Breast epithelium (tissue), 3 donors: ENCODE measurements around the gene TOMM7.

Source experiments
- POLR2A ChIP-seq: fragments of 450-650 bp; IDR thresholded peaks from one replicate; pipeline ENCODE4 v1.6.1; 2016; ENCODE audit warnings: antibody characterized with exemption, mild to moderate bottlenecking, moderate library complexity
- POLR2AphosphoS5 ChIP-seq, 3 donors: sonication (generic); formaldehyde crosslinking; IDR thresholded peaks; one replicate each; pipeline ENCODE4 v1.6.1; 2017; ENCODE audit warnings: antibody characterized with exemption in 3 of 3
- TF ChIP-seq, protein P1 (sequence below), 3 donors: fragments of 450-650 bp; IDR thresholded peaks; one replicate each; pipeline ENCODE4 v1.5.1; 2016 to 2017; ENCODE audit warnings: antibody characterized with exemption in 3 of 3, mild to moderate bottlenecking in 3 of 3, moderate library complexity in 3 of 3

DNA sequence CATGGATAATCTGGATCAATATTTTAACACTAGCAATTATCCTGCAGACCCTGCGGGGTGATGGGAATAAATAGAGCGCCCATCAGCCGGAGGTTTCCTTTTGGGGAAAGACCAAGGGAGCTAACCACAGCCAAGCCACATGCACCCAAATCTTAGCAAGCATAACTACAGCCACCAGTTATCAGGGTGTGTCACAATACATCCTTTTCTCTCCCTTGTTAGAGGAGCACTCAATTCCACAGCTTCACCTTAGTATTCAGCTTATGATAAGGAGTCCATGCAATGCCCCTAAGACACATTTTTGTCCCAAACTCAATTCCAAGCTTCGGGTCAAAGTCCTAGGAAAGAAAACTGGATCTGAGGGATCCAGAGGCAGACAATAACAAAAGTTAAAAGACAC, 15.9 kb downstream of the TOMM7 start:
- TF ChIP-seq, protein P1, sequence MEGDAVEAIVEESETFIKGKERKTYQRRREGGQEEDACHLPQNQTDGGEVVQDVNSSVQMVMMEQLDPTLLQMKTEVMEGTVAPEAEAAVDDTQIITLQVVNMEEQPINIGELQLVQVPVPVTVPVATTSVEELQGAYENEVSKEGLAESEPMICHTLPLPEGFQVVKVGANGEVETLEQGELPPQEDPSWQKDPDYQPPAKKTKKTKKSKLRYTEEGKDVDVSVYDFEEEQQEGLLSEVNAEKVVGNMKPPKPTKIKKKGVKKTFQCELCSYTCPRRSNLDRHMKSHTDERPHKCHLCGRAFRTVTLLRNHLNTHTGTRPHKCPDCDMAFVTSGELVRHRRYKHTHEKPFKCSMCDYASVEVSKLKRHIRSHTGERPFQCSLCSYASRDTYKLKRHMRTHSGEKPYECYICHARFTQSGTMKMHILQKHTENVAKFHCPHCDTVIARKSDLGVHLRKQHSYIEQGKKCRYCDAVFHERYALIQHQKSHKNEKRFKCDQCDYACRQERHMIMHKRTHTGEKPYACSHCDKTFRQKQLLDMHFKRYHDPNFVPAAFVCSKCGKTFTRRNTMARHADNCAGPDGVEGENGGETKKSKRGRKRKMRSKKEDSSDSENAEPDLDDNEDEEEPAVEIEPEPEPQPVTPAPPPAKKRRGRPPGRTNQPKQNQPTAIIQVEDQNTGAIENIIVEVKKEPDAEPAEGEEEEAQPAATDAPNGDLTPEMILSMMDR (IDR thresholded peaks at IDR 0.05), result no peak
- TF ChIP-seq POLR2A, result no peak
- no peak for TF ChIP-seq POLR2AphosphoS5 (IDR thresholded peaks at IDR 0.05)
